ENCODE results near the gene BLVRB.
"Not testable (repeated sequence)": the region's sequence is repeated elsewhere in the genome, so short reads cannot be mapped to it uniquely, and the experiment has no call there.

Gene BLVRB

DNA sequence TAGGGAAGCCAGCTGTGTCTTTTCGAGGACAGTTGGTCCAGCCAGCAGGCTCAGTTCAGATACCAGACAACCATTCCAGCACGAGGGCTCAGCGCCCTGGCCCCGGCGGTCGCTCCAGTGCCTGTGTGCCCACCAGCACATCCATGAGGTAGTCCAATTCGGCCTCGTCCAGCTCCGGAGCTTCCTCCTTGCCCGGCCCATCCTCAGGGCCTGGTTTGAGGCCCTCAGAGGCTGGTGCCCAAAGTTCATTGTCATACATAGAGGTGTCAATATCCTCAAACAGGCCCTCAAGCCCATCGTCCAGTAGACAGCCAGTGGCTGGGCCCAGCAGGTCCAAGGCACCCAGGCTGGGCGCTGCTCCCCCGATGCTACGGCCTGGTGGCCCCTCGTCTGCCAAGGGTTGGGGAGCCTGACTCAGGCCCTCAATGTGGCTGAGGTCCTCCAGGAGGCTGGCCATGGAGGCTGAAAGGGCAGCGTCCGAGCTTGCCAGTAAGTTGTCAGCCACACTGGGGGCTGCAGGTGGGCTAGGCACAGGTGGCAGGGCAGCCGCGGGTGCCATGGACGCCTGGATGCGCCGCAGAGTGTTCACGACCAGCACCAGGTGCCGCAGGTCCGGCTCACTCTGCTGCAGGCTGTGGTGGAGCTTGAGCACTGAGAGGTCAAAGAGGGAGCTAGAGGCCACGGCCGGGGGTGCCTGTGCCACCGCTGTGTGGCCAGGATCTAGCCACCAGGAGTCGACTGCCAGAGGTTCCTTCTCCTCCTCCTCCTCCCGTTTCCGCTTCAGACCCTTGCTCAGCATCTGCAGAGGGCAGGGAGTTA is 42.6 kb downstream of the BLVRB start:
- no peak for DNase-seq (ENCODE audit: low spot score)

DNA sequence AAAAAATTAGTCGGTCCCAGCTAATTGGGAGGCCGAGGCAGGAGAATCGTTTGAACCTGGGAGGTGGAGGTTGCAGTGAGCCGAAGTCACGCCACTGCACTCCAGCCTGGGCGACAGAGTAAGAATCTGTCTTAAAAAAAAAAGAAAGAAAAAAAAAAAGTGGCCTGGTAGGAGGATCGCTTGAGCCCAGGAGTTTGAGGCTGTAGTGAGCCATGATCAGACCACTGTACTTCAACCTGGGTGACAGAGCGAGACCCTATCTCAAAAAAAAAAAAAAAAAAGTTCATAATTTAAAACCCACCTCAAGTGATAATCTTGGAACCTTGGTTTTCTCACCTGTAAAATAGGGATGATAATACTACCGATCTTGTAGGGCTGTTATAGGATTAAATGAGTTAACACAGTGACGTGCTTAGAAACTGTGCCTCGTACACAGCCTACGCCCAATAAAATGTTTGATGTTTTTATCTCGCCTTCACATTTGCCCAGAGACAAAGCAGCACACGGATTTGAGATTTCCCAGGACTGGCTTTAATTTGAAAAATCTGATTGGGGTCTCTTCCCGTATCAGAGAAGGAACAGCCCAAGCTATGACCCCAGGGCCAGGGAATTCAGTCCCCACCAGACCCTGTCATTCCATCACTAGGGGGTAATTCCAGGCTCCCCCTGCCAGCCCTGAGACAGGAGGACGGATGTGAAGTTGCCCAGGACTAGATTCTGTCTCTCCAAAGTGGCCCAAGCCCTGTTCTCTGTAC is 43.4 kb downstream of the BLVRB start:
- DNase-seq (ENCODE audit: low spot score) = no peak

DNA sequence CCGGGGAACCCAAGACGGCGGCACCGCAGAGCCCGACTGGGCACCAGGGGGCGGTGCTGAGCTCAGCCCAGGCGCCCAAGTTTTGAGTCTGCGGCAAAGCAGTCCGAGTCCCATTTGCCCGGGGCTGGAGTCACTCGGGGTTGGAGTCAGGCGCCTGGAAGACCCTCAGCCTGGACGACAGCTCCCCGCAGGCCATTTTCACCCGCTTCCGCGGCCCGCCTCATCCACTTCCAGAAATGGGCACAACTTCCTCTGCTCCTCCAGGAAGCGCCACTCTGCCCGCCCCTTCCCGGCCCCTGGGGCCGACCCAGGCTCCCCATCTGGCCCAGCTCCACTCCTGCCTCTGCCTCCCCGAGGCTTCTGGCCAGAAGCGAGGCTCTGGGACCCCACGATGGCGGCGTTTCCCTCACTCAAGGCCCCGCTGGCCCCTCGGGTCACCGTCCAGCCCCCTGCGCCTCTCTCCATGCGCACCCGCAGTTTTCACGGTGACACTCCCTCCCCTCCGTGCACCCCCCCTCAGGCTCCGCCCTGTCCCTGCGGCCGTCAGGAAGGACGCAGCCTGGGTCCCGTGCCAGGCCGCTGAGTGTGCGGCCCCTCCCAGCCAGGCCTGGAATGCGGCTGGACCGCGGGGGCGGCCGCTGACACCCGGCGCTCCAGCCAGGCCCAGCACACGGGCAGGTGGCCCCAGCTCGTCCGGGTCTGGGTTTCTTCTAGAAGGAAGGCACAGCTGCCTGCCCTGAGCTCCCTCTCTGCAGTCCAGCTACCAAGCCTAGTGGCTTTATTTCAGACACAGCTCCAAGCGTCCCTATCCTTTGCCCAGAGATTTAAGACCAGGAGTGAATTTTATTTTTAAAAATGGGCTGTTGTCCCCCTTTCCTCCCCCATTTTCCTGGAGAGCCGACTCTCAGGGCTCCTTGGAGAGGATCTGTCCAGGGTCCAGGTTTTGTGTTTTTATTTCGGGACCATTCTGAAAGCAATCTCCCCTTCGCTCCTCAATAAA is 44.5 kb downstream of the BLVRB start:
- peak; percentile 87 for DNase-seq (ENCODE audit: low spot score)

- no peak for DNase-seq (ENCODE audit: low spot score)
Observed at GRCh38 chr19:40420451-40420765, 45.1 kb downstream of the BLVRB start.

GRCh38 chr19:40419780-40420179 is 45.8 kb downstream of the BLVRB start:
- DNase-seq (ENCODE audit: low spot score) = no peak

GRCh38 chr19:40419066-40419612 is 46.4 kb downstream of the BLVRB start:
- DNase-seq (ENCODE audit: low spot score) = no peak

DNA sequence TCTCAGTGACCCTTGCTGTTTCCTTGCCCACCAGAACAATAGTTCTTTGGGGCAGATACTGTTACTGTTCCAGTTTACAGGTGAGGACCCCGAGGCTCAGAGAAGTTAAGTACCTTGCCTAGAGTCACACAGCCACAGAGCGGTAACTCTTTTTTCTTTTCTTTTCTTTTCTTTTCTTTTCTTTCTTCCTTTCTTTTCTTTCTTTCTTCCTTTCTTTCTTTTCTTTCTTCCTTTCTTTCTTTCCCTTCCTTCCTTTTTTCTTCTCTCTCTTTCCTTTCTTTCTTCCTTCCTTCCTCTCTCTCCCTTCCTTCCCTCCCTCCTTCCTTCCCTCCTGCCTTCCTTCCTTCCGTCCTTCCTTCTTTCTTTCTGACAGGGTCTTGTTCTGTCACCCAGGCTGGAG is 47.5 kb downstream of the BLVRB start:
- no peak for DNase-seq (ENCODE audit: low spot score)

DNA sequence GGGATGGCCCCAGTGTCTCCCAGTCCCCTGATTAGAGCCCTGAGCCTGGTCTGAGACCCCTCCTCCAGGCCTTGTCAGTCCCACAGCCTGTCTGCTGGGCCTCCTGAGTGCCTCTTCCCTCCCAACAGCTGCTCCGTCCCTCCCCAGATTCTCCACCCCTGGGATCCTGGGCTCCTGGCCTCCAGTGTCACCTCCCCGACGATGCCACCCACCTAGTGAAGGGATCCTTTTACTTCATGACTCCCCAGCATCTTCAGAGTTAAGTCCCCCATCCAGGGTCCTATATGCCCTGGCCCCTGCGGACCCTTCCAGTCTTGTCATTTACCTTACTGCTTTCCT is 47.9 kb downstream of the BLVRB start:
- no peak for DNase-seq (ENCODE audit: low spot score)

GRCh38 chr19:40416918-40417642 is 48.5 kb downstream of the BLVRB start:
- DNase-seq (ENCODE audit: low spot score) = no peak

GRCh38 chr19:40415768-40416167 is 49.8 kb downstream of the BLVRB start:
- DNase-seq (ENCODE audit: low spot score) = no peak

GRCh38 chr19:40414542-40415535 is 50.7 kb downstream of the BLVRB start:
- no peak for DNase-seq (ENCODE audit: low spot score)

GRCh38 chr19:40413291-40413845 is 52.2 kb downstream of the BLVRB start, which contains the start of gene PRX:
PRX (minus strand) TSS chr19:40413378; CDS start chr19:40407932, 5,446 bp downstream.
- DNase-seq (ENCODE audit: low spot score) = peak; percentile 42

GRCh38 chr19:40412866-40413265 is 52.7 kb downstream of the BLVRB start:
- DNase-seq (ENCODE audit: low spot score) = no peak

DNA sequence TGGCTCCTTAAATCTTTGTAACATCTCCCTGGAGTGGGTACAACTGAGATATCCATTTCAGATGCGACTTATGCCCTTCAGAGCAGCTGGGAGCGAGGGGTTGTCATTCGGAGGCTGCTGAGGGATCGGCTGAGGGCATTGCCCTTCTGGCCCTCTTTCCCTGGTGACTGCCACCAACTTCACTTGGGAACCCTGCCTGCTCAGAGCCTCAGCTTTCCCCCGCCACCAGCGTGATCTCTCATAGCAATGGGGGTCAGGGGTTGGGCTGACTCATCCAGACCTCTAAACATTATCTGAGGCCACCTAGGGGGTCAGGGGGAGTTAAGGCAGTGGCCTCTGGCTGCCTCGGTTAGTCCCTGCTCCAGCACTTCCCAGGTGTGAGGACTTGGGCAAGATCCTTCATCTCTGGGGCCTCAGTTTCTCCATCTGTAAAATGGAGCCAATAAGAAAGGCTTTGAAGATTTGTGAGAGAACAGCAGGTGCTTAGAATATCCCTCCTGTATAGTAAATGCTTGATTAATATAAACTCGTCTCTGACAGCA is 53.5 kb downstream of the BLVRB start:
- no peak for DNase-seq (ENCODE audit: low spot score)

GRCh38 chr19:40411125-40411842 is 54.3 kb downstream of the BLVRB start:
- DNase-seq (ENCODE audit: low spot score) = no peak

DNA sequence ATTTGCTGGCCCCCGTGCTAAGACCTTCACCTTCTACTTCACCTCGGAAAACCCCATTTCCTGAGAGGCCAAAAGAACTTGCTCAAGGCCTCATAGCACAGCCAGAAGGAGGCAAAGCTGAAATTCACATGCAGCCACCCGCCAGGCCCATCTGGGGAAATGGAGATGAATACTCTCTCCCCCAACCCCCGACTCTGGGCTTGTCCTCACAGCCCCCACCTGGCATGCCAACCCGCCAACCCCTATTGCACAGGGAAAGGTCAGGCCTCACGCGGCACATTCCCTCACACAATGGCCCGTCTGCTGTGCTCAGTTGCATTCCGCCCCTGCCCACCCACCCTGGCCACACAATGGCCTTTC is 55.5 kb downstream of the BLVRB start:
- DNase-seq (ENCODE audit: low spot score) = no peak

DNA sequence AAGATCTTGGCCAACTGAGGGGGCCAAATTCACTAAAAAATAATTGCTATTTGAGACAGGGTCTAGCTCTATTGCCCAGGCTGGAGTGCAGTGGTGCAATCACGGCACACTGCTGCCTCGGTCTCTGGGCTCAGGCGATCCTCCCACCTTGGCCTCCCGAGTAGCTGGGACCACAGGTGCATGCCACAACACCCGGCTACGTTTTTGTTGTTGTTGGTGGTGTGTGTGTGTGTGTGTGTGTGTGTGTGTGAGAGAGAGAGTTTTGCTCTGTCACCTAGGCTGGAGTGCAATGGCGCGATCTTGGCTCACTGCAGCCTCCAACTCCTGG is 57.0 kb downstream of the BLVRB start:
- not testable (repeated sequence) for DNase-seq (ENCODE audit: low spot score)

DNA sequence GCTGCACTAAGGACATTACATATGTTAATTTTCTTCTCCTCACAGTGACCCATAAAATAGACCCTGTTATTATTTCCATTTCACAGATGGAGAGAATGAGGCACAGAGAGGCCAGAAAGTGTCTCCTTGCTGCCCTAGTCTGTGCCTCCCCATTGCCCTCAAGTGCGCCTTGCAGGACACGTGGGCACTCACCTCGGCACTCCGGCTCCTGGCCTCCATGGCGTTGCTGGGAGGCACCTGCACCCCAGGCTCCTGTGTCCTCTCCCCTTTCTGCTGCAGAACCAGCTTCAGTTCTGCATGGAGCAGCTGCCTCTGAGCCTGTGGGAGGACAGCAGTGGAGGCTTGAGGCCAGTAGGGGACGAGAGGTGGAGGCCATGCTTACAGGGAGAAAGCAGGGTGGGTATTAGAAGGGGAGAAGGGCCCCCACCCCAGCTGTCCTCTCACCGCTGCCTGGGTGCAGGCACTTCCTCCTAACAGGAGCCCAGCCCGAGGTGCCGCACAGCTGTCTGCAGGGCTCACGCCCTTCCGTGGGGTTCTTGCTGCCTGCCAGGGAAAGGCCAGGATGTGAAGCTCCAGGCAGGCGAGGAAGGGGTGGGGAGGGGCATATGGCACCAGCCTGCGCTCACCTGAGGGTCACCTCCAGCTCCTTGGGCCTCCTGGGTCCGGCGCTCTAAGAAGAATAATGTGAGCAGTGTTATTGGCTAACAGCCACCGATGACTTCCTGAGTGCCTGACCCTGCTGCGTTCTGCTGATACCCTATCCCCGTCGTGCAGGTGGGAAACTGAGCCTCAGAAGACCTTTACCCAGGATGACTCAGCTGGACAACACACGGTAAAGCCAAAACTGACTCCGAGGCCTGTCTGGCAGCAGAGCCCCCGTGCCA is 57.6 kb downstream of the BLVRB start:
- DNase-seq (ENCODE audit: low spot score) = no peak

All from D341Med (cell line).